DOHH2 (cell line): ENCODE data around the gene UNC13A.
A peak's percentile ranks its signal among the peaks of the same experiment; 100 is the strongest.

Source experiments
- H3F3A ChIP-seq: fragments of 200-600 bp; sonication (generic), shearing (Covaris generic); 2 replicates; pipeline ENCODE4 v1.6.0; 2016; ENCODE audit warnings: antibody characterized with exemption, mild to moderate bottlenecking; ENCODE audit not compliant: control insufficient read depth, insufficient read depth
- H3K27ac ChIP-seq: fragments of 200-600 bp; sonication (generic); 2 replicates; pipeline ENCODE4 v1.5.1; 2014; ENCODE audit warnings: low read depth, mild to moderate bottlenecking, low read length, moderate library complexity
- H3K27me3 ChIP-seq: fragments of 200-600 bp; sonication (generic); 2 replicates; pipeline ENCODE4 v1.6.1; 2014; ENCODE audit warnings: mild to moderate bottlenecking, low read length, mixed read lengths; ENCODE audit not compliant: control insufficient read depth
- H3K36me3 ChIP-seq: fragments of 200-600 bp; sonication (generic); 2 replicates; pipeline ENCODE4 v1.6.1; 2014; ENCODE audit warnings: mild to moderate bottlenecking, low read length, moderate library complexity, mixed read lengths; ENCODE audit not compliant: control insufficient read depth
- H3K4me1 ChIP-seq: fragments of 200-600 bp; sonication (generic); 2 replicates; pipeline ENCODE4 v1.6.1; 2014; ENCODE audit warnings: mild to moderate bottlenecking, low read length, mixed read lengths; ENCODE audit not compliant: control insufficient read depth
- H3K4me2 ChIP-seq: fragments of 200-600 bp; sonication (generic); 2 replicates; pipeline ENCODE4 v1.6.0; 2014; ENCODE audit warnings: mild to moderate bottlenecking, low read length, moderate library complexity
- H3K4me3 ChIP-seq: fragments of 200-600 bp; sonication (generic); 2 replicates; pipeline ENCODE4 v1.5.1; 2014; ENCODE audit warnings: mild to moderate bottlenecking, low read length, mixed read lengths
- H3K79me2 ChIP-seq: fragments of 200-600 bp; sonication (generic); 2 replicates; pipeline ENCODE4 v1.6.1; 2014; ENCODE audit warnings: mild to moderate bottlenecking, low read length, mixed read lengths; ENCODE audit not compliant: control insufficient read depth
- H3K9me2 ChIP-seq: fragments of 200-600 bp; sonication (generic); replicated peaks from 2 replicates; pipeline ENCODE4 v1.6.1; 2014; ENCODE audit warnings: mild to moderate bottlenecking, low read length, mixed read lengths; ENCODE audit not compliant: control insufficient read depth
- H3K9me3 ChIP-seq: fragments of 200-600 bp; sonication (generic); 2 replicates; pipeline ENCODE4 v1.6.1; 2014; ENCODE audit warnings: antibody characterized with exemption, low read length, mixed read lengths; ENCODE audit not compliant: control insufficient read depth, insufficient read depth
- H4K20me1 ChIP-seq: fragments of 200-600 bp; sonication (generic); 2 replicates; pipeline ENCODE4 v1.6.0; 2014; ENCODE audit warnings: low read depth, mild to moderate bottlenecking, antibody characterized with exemption, low read length, moderate library complexity; ENCODE audit not compliant: control insufficient read depth, insufficient read depth
- CTCF ChIP-seq: fragments of 200-600 bp; sonication (generic); IDR thresholded peaks from one replicate; pipeline ENCODE4 v1.5.1; 2014; ENCODE audit warnings: antibody characterized with exemption, mild to moderate bottlenecking, low read depth, low read length; ENCODE audit not compliant: poor library complexity, severe bottlenecking
- EZH2phosphoT487 ChIP-seq: fragments of 200-600 bp; sonication (generic); IDR thresholded peaks from 2 replicates; pipeline ENCODE4 v1.6.1; 2017; ENCODE audit warnings: borderline replicate concordance, mild to moderate bottlenecking, antibody characterized with exemption, low read length, moderate library complexity, mixed read lengths

UNC13A gene

DNA sequence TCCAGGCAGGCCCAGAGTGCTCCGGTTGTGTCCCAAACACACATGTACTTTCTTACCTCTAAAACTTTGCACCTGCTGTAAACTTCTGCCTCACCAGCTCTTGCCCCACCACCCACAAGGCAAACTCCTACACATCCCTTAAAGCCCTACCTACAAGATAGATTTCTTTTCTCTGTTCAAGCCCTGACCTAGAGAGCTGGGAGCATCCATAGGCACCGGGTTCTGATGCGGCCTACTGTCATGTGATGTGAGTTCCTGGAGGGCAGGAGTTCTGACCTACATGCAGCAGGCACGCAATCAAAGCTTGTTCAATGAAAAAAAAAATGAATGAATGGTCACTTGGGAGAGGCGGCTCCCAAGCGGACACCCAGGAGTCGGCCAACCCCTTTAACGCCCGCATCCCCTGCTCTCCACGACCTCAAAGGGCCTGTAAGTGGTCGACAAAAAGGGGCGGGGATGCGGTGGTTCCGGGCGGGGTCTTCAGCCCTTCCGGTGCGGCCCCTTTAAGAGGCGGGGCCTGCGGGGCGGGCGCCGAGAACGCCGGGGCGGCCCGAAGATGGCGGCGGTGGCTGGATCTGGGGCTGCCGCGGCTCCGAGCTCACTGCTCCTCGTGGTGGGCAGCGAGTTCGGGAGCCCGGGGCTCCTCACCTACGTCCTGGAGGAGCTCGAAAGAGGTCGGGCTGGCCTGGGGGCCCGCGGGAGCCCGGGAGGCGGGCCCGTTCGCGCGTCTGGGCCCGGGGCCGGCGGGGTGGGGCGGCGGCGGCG lies 31.0 kb upstream of the UNC13A start, which contains the start of gene MAP1S:
Gene MAP1S (plus strand): TSS at position 534 of the 765 bp plus-strand sequence. CDS start 23 bp downstream, at position 557.
- Histone ChIP-seq H3K79me2 (peaks cover 27% of the 10 kb centered on the region), H4K20me1 (peaks cover 17% of the 10 kb centered on the region), H3K4me1 (peaks cover 32% of the 10 kb centered on the region), H3K27me3 (no peaks in the 10 kb centered on the region), H3K9me3 (no peaks in the 10 kb centered on the region), H3K4me3 (peak within 1 kb of the TSS; percentile 89), H3K36me3 (peaks cover 24% of the 10 kb centered on the region; the same call in 1 of the 2 replicates), H3K4me2 (peak within 1 kb of the TSS; percentile 98), H3K27ac (no peak within 1 kb of the TSS), H3K9me2 (no peaks in the 10 kb centered on the region), H3F3A (0 out of 2 replicates have a peak, but pooled peaks cover 2% of the 10 kb centered on the region)
- TF ChIP-seq CTCF (no peak), EZH2phosphoT487 (no peak)

- Histone ChIP-seq H3K27me3 (no peaks in the 10 kb centered on the region), H3K9me2 (no peaks in the 10 kb centered on the region), H4K20me1 (peaks cover 17% of the 10 kb centered on the region), H3K4me3 (peak overlapping the region; percentile 89), H3K4me1 (peaks cover 32% of the 10 kb centered on the region), H3K27ac (no peak overlapping the region), H3K79me2 (peaks cover 27% of the 10 kb centered on the region), H3K4me2 (peak overlapping the region; percentile 64), H3K36me3 (peaks cover 19% of the 10 kb centered on the region; the same call in 1 of the 2 replicates), H3F3A (0 out of 2 replicates have a peak, but pooled peaks cover 2% of the 10 kb centered on the region), H3K9me3 (no peaks in the 10 kb centered on the region)
- TF ChIP-seq EZH2phosphoT487 (no peak), CTCF (no peak)
These were observed 30.4 kb upstream of the UNC13A start for GRCh38 chr19:17718550-17718946.

- Histone ChIP-seq H3K79me2 (peaks cover 19% of the 10 kb centered on the region), H3K4me1 (peaks cover 23% of the 10 kb centered on the region), H3K9me3 (no peaks in the 10 kb centered on the region), H3K36me3 (peaks cover 7% of the 10 kb centered on the region; the same call in 1 of the 2 replicates), H3K9me2 (no peaks in the 10 kb centered on the region), H3K27ac (no peak overlapping the region), H3K27me3 (no peaks in the 10 kb centered on the region), H4K20me1 (peaks cover 15% of the 10 kb centered on the region), H3K4me2 (no peak overlapping the region), H3K4me3 (no peak overlapping the region), H3F3A (0 out of 2 replicates have a peak, but pooled peaks cover 2% of the 10 kb centered on the region)
- TF ChIP-seq EZH2phosphoT487 (no peak), CTCF (peak; percentile 48)
These were observed 28.3 kb upstream of the UNC13A start for GRCh38 chr19:17716309-17716929.
